ENCODE results near the gene ELF2.
"Not testable (repeated sequence)": the region's sequence is repeated elsewhere in the genome, so short reads cannot be mapped to it uniquely, and the experiment has no call there.

ELF2 gene

GRCh38 chr4:139177049-139177868, at the start of gene ELF2:
TSS of gene ELF2 (minus strand) at chr4:139177218. CDS start at chr4:139137701, 39,517 bp downstream.
- DNase-seq (ENCODE audit: low read depth), result peak; percentile 87

- peak; percentile 52 for DNase-seq (ENCODE audit: low read depth)
Observed at GRCh38 chr4:139223682-139224317, 46.8 kb upstream of the ELF2 start.

GRCh38 chr4:139222215-139222614, 45.2 kb upstream of the ELF2 start:
- no peak for DNase-seq (ENCODE audit: low read depth)

GRCh38 chr4:139221687-139222086, 44.7 kb upstream of the ELF2 start:
- DNase-seq (ENCODE audit: low read depth), result no peak

GRCh38 chr4:139219450-139220055, 42.5 kb upstream of the ELF2 start:
- no peak for DNase-seq (ENCODE audit: low read depth)

GRCh38 chr4:139214039-139214534, 37.1 kb upstream of the ELF2 start:
- DNase-seq (ENCODE audit: low read depth), result no peak

- DNase-seq (ENCODE audit: low read depth), result not testable (repeated sequence)
Observed at GRCh38 chr4:139213633-139214032, 36.6 kb upstream of the ELF2 start.

- DNase-seq (ENCODE audit: low read depth), result no peak
Observed at GRCh38 chr4:139212900-139213299, 35.9 kb upstream of the ELF2 start.

- no peak for DNase-seq (ENCODE audit: low read depth)
Observed at GRCh38 chr4:139210486-139210885, 33.5 kb upstream of the ELF2 start.

- no peak for DNase-seq (ENCODE audit: low read depth)
Observed at GRCh38 chr4:139209470-139210063, 32.5 kb upstream of the ELF2 start.

GRCh38 chr4:139208404-139208945, 31.5 kb upstream of the ELF2 start:
- DNase-seq (ENCODE audit: low read depth), result peak; percentile 35

GRCh38 chr4:139207873-139208403, 30.9 kb upstream of the ELF2 start:
- DNase-seq (ENCODE audit: low read depth), result no peak

- no peak for DNase-seq (ENCODE audit: low read depth)
Observed at GRCh38 chr4:139207247-139207646, 30.2 kb upstream of the ELF2 start.

- no peak for DNase-seq (ENCODE audit: low read depth)
Observed at GRCh38 chr4:139202991-139203390, 26.0 kb upstream of the ELF2 start.

GRCh38 chr4:139200506-139200905, 23.5 kb upstream of the ELF2 start:
- no peak for DNase-seq (ENCODE audit: low read depth)

GRCh38 chr4:139200102-139200501, 23.1 kb upstream of the ELF2 start:
- DNase-seq (ENCODE audit: low read depth), result no peak

- not testable (repeated sequence) for DNase-seq (ENCODE audit: low read depth)
Observed at GRCh38 chr4:139197214-139197613, 20.2 kb upstream of the ELF2 start.

- no peak for DNase-seq (ENCODE audit: low read depth)
Observed at GRCh38 chr4:139196462-139196861, 19.4 kb upstream of the ELF2 start.

- no peak for DNase-seq (ENCODE audit: low read depth)
Observed at GRCh38 chr4:139191373-139191772, 14.4 kb upstream of the ELF2 start.

- DNase-seq (ENCODE audit: low read depth), result no peak
Observed at GRCh38 chr4:139189972-139190371, 13.0 kb upstream of the ELF2 start.

- DNase-seq (ENCODE audit: low read depth), result no peak
Observed at GRCh38 chr4:139189417-139189749, 12.4 kb upstream of the ELF2 start.
